GM12801 (cell line): Measurements from ENCODE around the gene SH3GL3.

Experiments
- CTCF ChIP-seq: IDR thresholded peaks from one replicate; pipeline ENCODE4 v1.5.1; 2011; ENCODE audit warnings: control low read depth; ENCODE audit not compliant: insufficient read length; ENCODE audit errors: extremely low read depth

SH3GL3 gene

DNA sequence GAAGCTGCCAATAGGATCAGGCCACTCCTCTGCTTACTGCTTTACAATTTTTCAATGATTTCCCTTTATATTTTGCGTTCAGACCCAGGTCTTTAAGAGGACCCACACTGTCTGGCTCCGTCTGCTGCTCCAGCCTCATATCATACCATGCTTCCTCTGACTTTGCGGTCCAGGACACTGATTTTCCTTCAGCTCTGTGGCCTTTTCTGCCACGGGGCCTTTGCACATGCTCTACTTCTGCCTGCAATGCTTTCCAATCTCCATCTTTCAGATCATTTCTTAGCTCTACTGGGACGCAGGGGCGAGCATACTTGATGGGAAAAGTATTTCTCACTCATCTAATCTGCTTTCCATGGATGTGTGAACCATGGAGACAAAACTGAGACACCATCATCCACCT, 23.0 kb upstream of the SH3GL3 start:
- no peak for TF ChIP-seq CTCF

DNA sequence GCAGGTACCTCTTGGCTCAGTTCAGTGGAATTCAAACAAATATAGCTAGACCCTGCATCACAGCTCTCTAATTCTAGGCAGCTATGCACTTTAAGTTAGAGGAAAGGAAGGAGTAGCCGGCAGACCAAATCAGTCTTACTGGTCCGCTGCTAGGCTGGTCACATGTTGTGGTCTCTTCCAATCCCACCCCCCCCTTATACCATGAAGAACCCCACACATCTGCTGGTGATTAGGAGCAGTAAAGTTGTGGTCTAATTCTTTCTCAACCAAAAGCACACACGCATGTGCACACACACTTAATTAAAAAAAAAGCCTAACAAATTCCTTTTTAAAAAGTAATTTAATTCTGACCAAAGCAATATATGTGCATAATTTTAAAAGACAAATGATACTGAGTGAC, 16.7 kb upstream of the SH3GL3 start:
- no peak for TF ChIP-seq CTCF

GRCh38 chr15:83431521-83431920, 15.6 kb upstream of the SH3GL3 start:
- TF ChIP-seq CTCF: no peak

GRCh38 chr15:83435202-83435601, 11.9 kb upstream of the SH3GL3 start:
- no peak for TF ChIP-seq CTCF

DNA sequence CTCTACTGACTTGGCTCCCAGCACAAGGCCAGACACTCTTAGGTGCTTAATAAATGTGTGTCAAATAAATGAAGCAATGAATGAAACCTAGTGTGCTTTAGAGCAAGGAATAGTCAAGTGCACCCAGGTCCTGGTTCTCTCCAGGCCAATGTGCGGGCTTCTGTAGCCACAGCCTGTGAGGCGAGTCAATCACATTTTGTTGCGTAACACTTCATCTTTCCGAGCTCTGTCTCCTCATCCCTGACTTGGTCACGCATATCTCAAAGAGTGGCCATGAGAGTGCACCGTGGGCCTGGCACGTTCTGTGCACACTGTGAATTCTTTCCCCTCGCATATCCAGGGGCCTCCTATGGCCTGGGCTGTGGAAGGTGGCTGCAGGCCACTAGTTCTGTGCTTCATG, 11.4 kb upstream of the SH3GL3 start:
- TF ChIP-seq CTCF: no peak

DNA sequence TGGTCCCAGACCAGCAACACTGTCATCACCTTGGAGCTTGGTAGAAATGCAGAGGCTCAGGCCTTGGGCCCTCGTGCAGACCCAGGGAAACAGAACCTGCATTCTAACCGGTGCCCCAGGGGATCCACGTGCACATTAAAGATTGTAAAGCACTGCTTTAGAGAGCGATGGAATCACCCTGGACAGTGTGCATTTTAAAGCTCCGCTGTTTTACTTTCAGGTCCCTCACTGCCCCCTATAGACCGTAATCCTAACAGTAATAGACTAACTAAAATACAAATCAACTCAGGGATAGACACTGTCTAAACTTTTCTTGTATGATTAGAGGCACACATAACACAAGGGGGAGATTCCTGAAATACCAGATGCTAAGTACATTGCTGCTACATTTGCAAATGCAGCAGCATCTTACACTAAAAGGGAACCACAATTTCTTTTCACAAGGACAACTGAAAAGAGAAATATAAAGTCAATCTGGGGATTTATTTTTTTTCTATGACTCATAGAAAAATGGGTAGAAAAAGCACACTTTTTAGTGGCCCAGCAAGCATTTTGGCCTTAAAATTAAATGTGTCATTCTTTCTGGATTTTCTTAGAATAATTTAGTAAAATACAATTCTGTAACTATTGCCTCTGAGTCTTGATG, 10.5 kb upstream of the SH3GL3 start:
- TF ChIP-seq CTCF: no peak

- TF ChIP-seq CTCF: no peak
Measured at GRCh38 chr15:83443076-83443847, 3.9 kb upstream of the SH3GL3 start.
